GM12874 (cell line): ENCODE data around the gene SCYGR2.

Experiments
- CTCF ChIP-seq: IDR thresholded peaks from 2 replicates; pipeline ENCODE4 v1.5.1; 2011; ENCODE audit warnings: low read depth, mild to moderate bottlenecking, control low read depth, low read length, moderate library complexity; ENCODE audit not compliant: insufficient read depth

The SCYGR2 gene

GRCh38 chr2:227576110-227576509 is 22.6 kb upstream of the SCYGR2 start:
- TF ChIP-seq CTCF, result no peak

GRCh38 chr2:227576812-227577211 is 21.9 kb upstream of the SCYGR2 start:
- no peak for TF ChIP-seq CTCF

- TF ChIP-seq CTCF, result no peak
Observed at GRCh38 chr2:227577555-227577954, 21.1 kb upstream of the SCYGR2 start.

DNA sequence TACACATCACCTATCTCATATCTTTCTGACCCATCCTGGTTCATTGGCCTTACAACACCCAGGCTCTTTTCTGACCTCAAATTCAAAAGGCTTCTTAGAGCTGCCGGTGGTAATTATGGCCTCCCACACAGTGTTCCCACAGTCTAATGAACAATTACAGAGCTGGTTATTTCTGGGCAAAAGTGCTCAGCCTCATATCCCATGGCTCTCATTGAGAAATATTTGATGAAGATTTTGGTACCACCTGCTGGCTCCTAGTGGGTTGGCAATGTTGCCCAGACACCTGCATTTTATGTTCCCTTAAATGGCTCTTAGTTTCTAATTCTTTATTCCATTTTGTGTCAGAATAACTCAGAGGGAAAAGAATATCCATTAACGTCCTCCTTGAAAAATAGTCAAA is 20.1 kb upstream of the SCYGR2 start:
- no peak for TF ChIP-seq CTCF

- no peak for TF ChIP-seq CTCF
Observed at GRCh38 chr2:227579791-227580190, 18.9 kb upstream of the SCYGR2 start.

GRCh38 chr2:227582369-227582768 is 16.3 kb upstream of the SCYGR2 start:
- no peak for TF ChIP-seq CTCF

GRCh38 chr2:227592694-227593387 is 5.9 kb upstream of the SCYGR2 start:
- TF ChIP-seq CTCF, result no peak
